NCI-H748 (cell line): ENCODE data around the gene PHLDA3.
"Not testable (repeated sequence)": the region's sequence is repeated elsewhere in the genome, so short reads cannot be mapped to it uniquely, and the experiment has no call there.

Experiments used
- DNase-seq: peaks from one replicate; lab custom pipeline; 2025; ENCODE audit not compliant: unreplicated experiment; lab: John Stamatoyannopoulos, UW

PHLDA3 gene

DNA sequence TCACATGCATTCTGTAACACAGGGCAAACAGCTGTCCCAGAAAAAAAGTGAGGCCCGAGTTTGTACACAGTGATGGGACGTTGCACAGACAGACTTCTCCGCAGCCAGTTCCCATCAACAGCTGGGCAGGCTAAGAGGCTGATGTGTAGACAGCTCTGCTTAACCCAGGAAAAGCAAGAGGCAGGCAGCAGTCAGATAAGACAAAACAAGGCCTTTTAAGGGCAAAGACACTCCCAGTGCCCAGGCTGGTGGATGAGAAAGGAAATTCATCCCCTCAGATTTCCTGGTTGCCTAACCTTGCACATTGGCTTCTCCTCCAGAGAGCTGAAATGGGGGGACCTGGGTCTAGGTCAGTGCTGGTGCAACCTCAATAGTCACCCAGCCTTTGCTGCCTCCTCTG is 17.2 kb upstream of the PHLDA3 start:
- no peak for DNase-seq

DNA sequence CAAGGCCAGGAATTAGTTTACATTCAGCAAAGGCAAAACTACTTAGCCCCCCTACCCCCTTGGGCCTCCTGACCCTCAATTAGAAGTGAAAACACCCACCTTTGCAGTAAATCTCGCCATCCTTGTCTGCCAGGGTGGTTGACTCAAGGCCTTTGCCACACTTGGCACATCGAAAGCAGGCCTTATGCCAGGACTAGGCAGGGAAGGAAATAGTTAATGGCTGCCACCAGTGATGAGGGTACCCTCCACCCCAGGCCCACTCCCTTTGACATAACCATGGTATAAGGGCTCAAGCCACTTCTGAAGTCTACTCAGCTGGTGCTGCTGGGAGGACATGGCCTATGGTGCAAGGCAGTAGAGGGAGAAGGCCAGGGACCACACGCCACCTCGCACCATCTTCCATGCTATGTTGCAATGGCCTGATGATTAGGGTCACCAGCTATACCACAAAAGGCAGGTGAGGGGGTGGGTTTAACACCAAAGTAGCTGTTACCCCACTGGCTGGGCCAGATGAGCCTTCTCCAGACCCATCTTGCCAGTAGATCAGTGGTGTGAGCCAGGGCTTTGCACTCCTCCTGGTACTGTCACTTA is 16.3 kb upstream of the PHLDA3 start:
- no peak for DNase-seq

DNA sequence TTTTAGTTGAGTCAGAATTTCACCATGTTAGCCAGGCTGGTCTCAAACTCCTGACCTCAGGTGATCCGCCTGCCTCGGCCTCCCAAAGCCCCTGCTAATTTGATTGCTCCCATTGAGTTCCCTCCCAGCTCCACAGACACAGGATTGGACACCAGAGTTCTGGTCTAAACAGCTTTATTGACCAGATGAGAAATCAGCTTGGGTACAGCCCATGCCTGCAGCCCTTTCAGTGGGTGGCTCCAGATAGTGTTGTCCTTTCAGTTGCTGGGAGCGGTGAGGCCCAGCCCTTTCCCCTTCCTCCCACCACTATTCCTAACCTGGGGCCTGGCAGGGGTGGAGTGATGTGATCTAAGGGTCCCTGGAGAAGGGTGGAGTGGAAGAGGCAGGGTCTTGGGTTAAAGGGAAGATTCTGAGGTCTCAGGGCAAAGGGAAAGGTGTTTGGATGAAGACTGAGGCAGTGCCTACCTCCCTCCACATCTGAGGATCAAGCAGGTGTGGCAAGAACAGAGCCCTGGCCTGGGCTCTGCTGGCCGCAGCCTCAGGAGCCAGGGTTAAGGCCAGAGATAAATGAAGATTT is 14.5 kb upstream of the PHLDA3 start:
- no peak for DNase-seq

DNA sequence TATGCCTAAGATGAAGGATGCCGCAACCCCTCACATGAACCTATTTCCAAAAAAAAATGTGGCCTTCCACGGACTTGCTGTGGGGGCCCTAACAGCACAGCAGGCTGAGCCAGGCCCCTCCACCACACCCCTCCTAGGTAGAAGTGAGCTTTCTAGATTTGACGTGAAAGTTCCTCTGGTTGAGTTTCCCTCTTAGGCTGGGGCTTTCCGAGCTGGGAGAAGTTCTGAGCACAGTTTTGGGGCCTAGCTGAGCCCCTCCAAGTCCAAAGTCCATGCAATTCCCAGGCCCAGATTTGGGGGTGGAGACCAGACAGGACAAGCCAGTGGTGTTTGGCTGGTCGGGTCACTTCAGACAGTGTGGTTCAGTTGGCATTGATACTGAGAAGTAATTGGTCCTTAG is 13.8 kb upstream of the PHLDA3 start:
- DNase-seq, result no peak

DNA sequence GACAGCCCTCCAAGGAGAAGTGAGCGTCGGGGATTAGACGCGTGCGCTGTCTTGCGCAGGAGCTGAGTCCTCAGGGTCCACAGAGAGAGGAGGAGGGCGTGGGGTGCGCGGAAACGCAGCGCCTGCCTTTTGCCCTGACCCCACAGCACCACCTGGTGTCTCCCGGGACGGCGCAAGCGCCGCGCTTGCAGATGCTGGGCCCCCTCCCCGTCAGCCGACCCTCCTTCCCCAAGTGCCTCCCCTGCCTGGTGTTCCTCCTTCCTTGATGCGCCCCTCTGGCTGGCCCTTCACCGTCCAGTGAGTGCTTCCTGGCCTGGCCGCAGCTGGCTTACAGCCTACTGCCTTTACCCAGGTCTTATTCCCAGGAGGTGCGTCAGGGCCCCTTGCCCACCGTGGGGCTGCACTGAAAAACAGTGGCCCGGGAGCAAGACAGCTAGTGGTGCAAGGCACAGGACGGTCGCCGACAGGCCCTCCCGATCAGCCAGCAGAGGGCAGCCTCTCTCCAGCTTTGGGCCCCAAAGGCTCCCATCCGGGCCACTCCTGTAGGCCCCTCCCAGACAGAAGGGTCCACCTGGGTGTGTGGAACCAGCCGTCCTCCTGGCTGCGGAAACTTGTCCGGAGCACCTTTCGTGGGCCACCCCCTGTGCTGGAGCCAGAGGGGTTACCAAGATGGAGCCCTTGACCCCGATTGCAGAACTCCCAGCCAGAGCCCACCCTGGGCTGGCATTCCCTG is 12.9 kb upstream of the PHLDA3 start:
- DNase-seq, result peak; percentile 79

DNA sequence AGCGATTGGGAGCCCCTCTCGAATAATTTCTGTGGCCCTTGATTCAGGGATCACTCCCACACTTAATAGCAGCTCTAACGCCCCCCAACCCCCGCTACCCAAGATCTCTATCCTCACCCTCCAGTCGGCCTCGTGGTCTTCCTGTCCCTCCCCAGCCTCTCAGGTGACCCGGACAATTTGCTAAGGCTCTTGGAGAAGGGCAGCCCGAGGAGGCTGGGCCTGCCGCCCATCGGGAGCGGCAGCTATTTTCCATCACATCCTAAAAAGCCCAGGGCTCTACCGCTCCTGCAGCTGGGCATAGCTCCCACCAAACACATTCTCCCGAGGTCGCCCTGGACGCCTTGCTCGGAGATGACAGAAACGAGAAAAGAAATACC is 12.0 kb upstream of the PHLDA3 start:
- peak; percentile 53 for DNase-seq

DNA sequence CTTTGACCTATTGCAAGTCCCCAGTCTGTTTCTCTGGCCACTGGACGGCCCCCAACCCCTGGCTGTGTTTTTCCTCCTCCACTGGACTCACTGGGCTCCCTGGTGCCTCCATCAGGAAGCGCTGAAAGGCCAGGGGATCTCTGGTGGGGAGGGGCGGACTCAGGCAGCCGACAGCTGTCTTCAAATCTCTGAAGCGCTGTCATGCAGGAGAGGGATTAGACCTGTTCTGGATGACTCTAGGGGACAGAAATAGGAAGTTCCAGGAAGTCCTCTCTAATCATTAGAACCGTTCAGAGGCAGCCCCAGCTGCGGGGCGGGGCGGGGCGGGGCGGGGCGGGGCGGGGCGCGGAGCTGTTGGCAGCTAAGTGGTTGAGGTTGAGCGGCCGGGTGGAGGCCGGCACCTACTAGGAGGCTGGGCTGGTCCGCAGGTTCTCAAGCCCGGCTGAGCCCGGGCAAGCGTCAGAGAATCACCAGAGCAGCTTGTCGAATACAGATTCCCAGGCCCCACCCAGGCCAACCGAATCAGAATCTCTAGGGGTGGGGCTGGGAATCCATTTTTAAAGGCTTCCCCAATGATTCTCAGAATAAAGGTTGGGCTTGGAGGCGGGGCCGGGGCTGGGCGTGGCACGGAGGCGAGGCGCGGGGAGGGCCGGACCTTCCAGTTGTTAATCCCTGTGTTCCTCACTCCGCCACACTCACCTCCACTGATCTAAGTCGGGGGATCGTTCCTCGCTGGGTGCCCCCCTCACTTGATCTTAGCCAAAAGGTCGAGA is 11.4 kb upstream of the PHLDA3 start:
- peak; percentile 91 for DNase-seq

DNA sequence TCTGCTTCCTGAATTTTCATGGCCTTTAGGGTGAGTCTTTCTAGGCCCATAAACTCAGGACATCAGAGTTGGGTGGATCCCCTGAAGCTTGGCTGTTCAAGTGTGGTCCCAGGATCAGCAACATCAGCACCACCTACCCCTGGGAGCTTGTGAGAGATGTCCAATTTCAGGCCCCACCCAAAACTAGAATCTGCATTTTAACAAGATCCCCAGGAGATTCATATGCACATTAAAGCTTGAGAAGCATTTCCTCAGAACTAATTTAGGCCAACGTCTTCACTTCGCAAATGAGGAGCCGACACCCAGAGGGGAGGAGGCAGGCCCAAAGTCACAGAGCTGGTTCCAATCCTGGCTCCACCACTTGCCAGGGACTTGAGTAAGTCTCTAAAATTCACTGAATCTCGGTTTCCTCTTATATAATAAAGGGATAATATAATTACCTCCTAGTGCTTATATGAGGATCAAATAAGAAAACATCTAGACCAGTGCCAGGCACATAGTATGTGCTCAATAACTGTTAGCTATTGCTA is 10.3 kb upstream of the PHLDA3 start:
- no peak for DNase-seq

DNA sequence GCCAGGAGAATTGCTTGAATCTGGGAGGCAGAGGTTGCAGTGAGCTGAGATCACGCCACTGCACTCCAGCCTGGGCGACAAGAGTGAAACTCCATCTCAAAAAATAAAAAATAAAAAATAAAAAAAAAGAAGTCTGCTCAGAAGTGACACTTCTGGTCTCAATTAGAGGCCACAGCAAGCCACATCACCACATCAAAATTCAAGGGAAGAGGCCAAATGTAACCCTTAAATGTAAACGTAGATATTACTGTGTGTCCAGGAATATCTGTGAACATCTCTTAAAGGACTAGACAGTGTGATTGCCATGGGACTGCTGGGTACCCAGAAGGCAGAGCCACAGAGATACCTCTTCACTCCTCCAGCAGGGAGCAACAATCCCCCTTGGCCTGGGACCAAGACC is 9.7 kb upstream of the PHLDA3 start:
- DNase-seq, result not testable (repeated sequence)

DNA sequence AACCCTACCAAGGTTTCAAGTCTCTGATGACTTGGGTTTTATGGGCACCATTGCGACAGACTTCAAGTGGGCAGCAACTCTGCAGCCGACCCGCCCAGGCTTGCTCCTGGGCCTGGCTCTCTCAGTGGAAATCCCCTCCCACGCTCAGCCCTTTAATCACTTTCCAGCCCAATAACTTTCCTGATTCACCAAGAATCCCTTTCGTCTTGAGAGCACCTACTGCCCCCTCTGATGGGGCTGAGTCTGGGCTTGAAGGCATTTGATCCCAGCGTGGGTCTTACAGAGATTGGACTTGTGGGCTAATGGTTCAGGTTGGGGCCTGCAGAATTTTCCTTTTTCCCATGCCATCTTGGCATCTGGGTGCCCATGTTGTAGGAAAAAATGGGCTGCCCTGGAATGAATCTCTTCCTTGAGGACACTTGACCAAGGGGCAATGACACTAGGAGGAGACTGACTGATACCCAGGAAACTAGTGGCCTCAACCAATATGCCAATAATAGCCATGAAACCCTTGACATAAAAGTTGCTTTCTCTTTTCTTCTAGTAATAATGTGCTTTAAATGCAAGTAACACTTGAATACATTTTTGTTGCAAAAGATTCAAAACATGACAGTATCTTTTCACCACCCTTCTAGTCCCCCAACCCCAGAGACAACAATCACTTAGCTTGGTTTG is 7.8 kb upstream of the PHLDA3 start:
- no peak for DNase-seq

DNA sequence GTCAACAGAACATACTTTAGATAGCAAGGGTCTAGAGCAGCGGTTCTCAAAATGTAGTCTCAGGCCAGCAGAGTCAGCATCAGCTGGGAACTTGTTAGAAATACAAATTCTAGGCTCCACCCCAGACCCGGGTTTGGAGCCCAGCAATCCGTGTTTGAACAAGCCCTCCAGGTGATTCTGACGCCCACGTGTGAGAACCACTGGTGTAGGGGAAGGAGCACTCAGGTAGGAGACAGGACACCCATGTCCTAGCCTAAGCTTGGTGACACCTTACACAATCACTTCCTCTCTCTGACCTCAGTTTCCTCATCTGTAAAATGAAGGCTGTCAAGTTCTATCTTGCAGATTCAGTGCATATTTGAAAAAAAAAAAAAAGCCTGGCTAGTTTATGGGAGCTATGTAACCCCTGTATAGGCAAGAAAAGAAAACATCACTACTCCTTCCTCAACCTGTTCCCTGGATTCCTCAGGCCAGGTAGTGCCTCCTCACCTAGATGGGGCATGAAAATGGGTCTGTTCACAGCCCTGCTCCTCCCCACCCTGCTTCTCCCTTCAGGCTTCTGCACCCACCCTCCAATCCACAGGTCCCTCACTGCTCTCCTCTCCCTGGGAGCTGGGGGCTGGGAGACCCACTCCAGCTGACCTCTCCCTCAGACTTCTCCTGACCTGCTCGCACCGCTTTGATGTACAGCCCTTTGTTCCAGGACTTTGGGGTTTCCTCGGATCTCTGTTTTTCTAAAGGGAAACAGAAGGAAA is 7.1 kb upstream of the PHLDA3 start:
- DNase-seq, result no peak

DNA sequence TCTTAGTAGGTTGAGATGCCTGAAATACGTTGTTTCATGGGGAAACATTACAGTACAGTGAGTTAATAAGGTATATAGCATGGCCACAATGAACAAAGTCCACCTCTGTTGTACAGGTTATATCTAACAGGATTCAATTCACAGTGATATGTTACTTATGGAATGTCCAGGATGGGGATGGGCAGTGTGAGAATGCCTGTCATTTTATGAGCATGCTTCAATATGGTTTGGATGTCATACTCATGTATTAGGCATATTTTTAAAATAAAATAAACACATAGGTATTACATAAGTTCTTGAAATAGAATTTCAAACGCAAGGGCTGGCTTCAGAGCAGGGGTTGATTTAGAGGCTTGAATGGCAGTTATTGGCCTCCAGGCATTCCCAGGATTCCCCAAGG is 6.1 kb upstream of the PHLDA3 start:
- DNase-seq, result no peak

DNA sequence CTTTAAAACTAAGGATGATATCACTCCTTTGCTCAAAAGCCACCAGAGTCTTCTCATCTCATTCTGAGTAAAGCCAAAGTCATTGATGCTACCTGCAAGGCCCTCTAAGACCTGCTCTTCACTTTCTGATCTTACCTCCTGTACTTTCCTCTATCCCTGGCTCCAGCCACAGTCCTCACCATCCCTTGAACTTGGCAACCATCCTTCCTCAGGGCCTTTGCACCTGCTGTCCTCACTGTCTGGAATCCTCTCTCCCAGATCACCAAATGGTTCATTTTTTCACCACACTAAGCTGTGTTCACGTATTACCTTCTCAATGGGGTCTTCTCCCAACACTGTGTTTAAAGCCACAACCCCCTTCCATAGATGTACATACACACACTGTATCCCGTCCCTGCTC is 4.3 kb upstream of the PHLDA3 start:
- no peak for DNase-seq

DNA sequence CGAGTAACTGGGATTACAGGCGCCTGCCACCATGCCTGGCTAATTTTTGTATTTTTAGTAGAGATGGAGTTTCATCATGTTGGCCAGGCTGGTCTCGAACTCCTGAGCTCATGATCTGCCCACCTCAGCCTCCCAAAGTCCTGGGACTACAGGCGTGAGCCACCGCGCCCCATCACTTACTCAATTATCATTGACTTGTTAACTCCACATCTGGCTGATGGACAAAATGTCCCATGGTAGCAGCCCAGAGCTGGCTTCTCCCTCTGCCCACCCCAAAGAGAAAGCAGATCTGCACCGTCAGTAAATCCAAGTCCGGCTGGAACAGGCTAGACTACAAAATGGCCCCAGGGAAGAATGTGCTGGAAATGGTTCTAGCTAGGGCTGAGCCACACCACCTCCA is 3.3 kb upstream of the PHLDA3 start:
- DNase-seq, result not testable (repeated sequence)

DNA sequence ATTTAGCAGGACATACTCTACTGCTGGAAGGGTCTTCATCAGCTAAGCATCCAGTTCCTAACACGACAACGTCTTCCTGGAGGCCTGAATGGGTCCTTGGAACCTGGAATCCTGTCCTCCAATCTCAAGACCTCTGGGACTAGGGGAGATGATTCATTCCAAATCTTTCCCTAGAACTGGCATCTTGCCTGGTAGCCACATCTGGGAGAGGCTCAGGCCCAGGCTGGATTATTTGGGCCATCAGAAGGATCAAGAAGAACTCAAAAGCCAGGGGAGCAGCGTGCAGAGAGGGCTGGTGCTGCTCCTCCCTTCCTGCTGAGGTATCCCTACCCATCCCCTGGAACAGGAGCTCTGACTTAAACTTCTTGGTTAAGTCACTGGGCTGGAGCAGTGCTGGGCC is 2.8 kb upstream of the PHLDA3 start:
- no peak for DNase-seq

DNA sequence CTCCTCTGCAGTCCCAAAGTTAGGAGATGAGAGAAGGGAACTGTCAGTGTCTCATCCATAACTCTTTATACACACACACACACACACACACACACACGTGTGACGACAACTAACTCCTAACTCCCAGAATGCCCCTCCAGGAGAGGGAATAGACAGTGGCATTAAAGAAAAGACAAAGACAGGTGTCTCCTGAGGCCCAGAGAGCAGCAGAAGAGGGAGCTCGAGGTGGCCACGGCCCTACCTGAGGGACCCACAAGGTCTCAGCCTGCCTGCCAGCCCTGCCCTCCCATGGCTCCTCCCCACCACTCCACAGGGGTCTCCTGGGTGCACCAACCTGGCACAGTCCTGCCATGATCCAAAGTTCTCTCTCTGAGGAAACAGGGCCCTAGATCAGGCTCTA is 1.6 kb upstream of the PHLDA3 start:
- no peak for DNase-seq

DNA sequence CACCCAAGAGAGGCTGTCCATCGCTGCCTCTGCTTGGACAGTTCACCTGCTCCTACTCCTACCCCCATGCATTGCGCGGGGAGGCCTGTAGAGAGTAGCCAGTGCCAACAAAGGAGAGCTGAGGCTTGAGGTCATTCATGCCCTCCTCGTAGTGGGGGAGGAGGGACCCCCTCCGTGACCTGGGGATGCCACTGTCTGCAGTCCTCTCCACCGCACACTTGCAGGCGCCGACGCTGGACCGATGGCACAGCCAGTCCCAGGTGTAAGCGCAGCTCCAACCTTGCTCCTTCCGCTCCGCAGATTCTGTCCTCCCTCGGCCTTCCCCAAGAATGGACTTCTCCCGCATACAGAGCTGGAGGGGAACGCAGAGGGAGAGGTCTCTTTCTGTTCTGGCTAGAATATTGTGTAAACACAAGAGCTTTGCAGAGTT is 672 bp upstream of the PHLDA3 start:
- DNase-seq, result no peak

DNA sequence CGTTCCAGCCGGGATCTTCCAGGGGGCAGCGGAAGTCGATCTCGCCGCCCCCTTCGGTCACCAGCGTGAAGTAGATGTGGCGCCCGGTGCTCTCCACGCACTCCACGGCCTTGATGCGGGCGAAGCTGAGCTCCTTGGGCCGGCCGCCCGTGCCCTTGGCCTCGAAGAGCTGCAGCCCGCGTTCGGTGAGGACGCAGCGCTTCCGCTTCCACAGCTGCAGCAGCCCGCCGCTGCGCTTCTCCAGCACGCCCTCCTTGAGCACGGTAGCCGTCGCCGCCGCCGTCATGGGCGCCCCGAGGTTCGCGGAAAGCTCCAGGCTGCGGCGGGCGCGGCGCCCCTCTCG is 516 bp downstream of the PHLDA3 start:
- DNase-seq, result peak; percentile 59

DNA sequence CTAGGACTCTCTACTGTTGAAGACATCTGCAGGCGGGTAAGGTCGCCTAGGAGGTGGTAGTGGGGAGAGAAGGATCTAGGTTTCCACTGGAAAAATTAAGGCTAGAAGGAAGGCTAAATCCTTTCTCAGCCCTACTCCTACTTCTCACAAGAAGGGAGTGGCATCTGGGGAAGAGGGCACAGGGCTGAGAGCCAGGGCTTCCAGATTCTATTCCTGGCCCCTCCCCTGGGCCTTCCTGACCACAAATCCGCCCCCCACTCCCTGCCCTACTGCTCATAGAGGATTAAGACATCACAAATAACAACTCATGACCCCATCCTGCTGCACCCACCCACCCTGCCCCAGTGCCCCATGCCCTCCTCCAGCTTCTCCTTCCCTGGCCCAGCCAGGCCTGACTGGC is 2.5 kb downstream of the PHLDA3 start:
- DNase-seq, result no peak

DNA sequence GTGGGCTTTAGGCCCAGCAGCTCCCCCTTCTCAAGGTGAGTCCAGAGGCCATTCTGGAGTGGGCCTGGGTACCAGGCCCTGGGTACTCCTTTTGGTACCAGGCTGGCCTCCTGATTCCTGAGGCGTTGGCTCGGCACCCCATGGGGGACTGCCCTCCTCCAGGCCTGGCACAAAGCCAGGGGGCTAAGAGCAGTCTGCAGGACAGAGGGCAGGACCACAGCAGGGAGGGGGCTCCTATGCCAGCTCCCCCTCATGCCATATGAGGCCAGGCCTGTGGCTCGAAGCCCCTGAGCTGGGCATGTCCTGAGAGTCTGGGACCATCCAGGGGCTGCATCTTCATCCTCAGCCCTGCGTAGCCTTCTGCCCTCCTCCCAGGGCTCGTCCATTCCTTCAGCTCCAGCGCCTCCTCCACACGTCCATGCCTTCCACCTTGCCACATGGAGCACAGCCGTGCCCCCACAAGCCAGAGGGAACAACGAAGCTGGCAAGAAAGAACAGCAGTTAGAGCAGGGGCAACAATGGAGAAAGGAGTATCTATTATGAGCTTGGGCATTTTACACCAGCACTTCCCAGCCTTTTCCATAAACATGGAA is 3.2 kb downstream of the PHLDA3 start:
- DNase-seq, result no peak
